Transverse colon (tissue), 4 donors: ENCODE results near the gene POC1A. TPM values are rescaled to one million over a fixed set of nuclear protein-coding genes. Genes with fewer than 3 reads are reported as not detected.

Experiments used
- DNase-seq: peaks from one replicate; pipeline ENCODE4 v3.0.0-alpha.2; 2019
- H3K27ac ChIP-seq, 4 donors: fragments of 200-600 bp; sonication (generic); 2 replicates each; pipeline ENCODE4 v1.5.1; 2016 to 2018; ENCODE audit warnings: inconsistent platforms in 4 of 4
- H3K27me3 ChIP-seq: fragments of 200-600 bp; sonication (generic); 2 replicates; pipeline ENCODE4 v1.5.1; 2017; ENCODE audit warnings: inconsistent platforms
- H3K36me3 ChIP-seq, 4 donors: fragments of 200-600 bp; sonication (generic); 2 replicates each; pipeline ENCODE4 v1.5.1; 2017 to 2019; ENCODE audit warnings: inconsistent platforms in 4 of 4
- H3K4me1 ChIP-seq, 4 donors: fragments of 200-600 bp; sonication (generic); 2 replicates each; pipeline ENCODE4 v1.5.1; 2017 to 2020; ENCODE audit warnings: inconsistent platforms in 4 of 4
- H3K4me3 ChIP-seq, 4 donors: fragments of 200-600 bp; sonication (generic); 1 replicate in 1 of 4; 2 replicates in 3 of 4; pipeline versions ENCODE4 v1.5.1 to v1.6.1; 2017 to 2019; ENCODE audit warnings: inconsistent platforms in 4 of 4
- H3K9me3 ChIP-seq, 2 donors: fragments of 200-600 bp; sonication (generic); 2 replicates each; pipeline ENCODE4 v1.5.1; 2017 to 2019; ENCODE audit warnings: inconsistent platforms in 2 of 2
- EP300 ChIP-seq: sonication (generic); formaldehyde crosslinking; IDR thresholded peaks from one replicate; pipeline ENCODE4 v1.6.1; 2017; ENCODE audit warnings: antibody characterized with exemption, low read depth
- POLR2A ChIP-seq: fragments of 450-650 bp; IDR thresholded peaks from one replicate; pipeline ENCODE4 v1.6.1; 2016; ENCODE audit warnings: antibody characterized with exemption, mild to moderate bottlenecking, moderate library complexity
- POLR2AphosphoS5 ChIP-seq, 3 donors: sonication (generic); formaldehyde crosslinking; IDR thresholded peaks; one replicate each; pipeline ENCODE4 v1.6.1; 2016; ENCODE audit warnings: antibody characterized with exemption in 3 of 3
- WGBS, 2 donors: methylation state at CpG; one replicate each; pipeline ENCODE4 v1.1.5; 2018; ENCODE audit warnings: low coverage in 1 of 2; 5-methylcytosine and 5-hydroxymethylcytosine counted together
- in situ Hi-C, 4 donors: fragments of 200-750 bp; cut with MboI; loops; one replicate each; pipeline versions ENCODE4 v1.15.0 to v1.15.1; 2017; ENCODE audit warnings: low sequenced_read_pairs in 3 of 4, low pct_ligation_motif_present in 1 of 4, low pct_unique_long_range_greater_than_20kb in 1 of 4
- intact Hi-C: fragments of 100-400 bp; cut with DNase I; formaldehyde crosslinking; loops from one replicate; pipeline ENCODE4 v1.15.1; 2023; ENCODE audit warnings: low total_unique reads
- total RNA-seq, 4 donors: library from RNA; depleted of rRNA; stranded (reverse); fragments of >200 nt; gene quantifications; one replicate each; pipeline ENCODE4 v1.1.0, GENCODE V29; 2016
- TF ChIP-seq, protein P1 (sequence below), 5 experiments: fragments of 200-600 bp in 3 of 5; fragments of 450-650 bp in 2 of 5; sonication (generic) in 3 of 5; IDR thresholded peaks; 1 replicate in 2 of 5; 2 replicates in 3 of 5; pipeline ENCODE4 v1.5.1; 2016 to 2017; ENCODE audit warnings: antibody characterized with exemption in 5 of 5, inconsistent platforms in 3 of 5, mild to moderate bottlenecking in 2 of 5, moderate library complexity in 1 of 5

POC1A gene
- total RNA-seq, 4 donors from 2014 or later, result 0.80 to 3.1 (median 2.2) TPM; not detected in 1

DNA sequence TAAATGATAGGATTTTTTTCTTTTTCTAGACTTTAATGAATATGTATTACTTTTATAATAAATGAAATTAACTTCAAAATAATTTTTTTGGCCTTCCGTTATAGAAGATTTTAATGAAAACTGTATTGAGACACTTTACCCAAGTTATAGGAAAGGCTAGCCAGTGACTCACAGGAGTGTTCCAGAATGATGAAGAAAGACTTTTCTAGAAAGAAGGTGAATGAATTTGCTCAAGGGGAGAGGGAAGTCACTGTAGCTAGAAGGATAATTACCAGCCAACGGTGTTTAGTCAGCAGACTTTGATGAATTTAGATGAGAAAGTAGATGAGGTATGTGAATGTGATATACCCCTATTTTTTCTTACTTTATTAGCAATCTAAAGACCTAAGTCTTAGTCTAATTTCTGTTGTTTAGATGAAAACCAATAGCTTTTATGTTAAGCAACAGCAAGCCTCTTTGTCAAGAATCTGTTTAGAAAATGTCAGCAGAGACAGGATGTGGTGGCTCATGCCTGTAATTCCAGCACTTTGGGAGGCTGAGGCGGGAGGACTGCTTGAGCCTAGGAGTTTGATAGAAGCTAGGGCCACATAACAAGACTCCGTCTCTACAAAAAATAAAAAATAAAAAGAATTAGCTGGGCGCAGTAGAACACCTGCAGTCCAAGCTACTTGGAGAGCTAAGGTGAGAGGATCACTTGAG lies 46.9 kb upstream of the POC1A start:
- TF ChIP-seq EP300 (no peak), POLR2AphosphoS5 (IDR thresholded peaks at IDR 0.05) (no peak), POLR2A (no peak)
- TF ChIP-seq, protein P1, sequence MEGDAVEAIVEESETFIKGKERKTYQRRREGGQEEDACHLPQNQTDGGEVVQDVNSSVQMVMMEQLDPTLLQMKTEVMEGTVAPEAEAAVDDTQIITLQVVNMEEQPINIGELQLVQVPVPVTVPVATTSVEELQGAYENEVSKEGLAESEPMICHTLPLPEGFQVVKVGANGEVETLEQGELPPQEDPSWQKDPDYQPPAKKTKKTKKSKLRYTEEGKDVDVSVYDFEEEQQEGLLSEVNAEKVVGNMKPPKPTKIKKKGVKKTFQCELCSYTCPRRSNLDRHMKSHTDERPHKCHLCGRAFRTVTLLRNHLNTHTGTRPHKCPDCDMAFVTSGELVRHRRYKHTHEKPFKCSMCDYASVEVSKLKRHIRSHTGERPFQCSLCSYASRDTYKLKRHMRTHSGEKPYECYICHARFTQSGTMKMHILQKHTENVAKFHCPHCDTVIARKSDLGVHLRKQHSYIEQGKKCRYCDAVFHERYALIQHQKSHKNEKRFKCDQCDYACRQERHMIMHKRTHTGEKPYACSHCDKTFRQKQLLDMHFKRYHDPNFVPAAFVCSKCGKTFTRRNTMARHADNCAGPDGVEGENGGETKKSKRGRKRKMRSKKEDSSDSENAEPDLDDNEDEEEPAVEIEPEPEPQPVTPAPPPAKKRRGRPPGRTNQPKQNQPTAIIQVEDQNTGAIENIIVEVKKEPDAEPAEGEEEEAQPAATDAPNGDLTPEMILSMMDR (IDR thresholded peaks at IDR 0.05), result no peak
- Histone ChIP-seq H3K9me3 (no peaks in the 10 kb centered on the region), H3K27me3 (no peaks in the 10 kb centered on the region), H3K4me1 (peaks cover 20 to 67% (median 35%) of the 10 kb centered on the region in 4 donors), H3K36me3 (peaks cover 0 to 42% (median 15%) of the 10 kb centered on the region in 4 donors), H3K4me3 (no peak overlapping the region), H3K27ac (no peak overlapping the region)
- WGBS, 2 donors, result 80 to 92% methylated on average over 3 to 5 of the region's 5 CpGs
- intact Hi-C loops, result no loop called here
- in situ Hi-C loops, result no loop called here
- no peak for DNase-seq

DNA sequence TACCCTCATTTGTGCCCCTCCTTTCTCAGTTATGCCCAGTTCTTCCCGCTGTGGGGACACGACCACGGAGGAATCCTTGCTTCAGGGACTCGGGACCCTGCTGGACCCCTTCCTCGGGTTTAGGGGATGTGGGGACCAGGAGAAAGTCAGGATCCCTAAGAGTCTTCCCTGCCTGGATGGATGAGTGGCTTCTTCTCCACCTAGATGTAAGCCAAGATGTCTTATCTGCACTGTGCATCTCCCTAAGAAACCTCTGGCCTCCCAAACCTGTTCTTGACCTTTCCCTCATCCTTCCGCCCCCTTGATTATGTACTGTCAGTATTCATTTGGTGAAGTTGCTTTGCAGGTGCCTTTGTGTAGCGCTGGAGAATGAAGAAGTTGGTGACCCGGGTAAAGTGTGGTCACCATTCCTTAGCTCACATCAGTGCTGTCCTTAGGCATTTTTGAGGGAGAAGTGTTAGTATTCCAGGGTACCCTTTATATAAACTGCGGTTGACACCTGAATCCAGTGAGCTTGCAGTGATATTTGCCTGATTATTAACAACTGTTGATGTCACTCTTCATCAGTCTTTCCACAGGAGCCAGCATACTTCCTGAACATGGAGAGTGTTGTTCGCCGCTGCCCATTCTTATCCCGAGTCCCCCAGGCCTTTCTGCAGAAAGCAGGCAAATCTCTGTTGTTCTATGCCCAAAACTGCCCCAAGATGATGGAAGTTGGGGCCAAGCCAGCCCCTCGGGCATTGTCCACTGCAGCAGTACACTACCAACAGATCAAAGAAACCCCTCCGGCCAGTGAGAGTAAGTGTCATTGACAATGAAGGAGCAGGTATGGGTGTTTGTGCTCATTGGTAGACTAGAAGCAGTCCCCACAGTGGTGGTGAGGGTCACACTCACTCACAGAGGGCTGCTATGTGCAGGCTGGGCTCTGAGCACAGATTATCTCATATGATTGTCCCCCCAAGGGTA lies 44.7 kb upstream of the POC1A start:
- Histone ChIP-seq H3K27me3 (no peaks in the 10 kb centered on the region), H3K4me1 (peaks cover 20 to 88% (median 34%) of the 10 kb centered on the region in 4 donors), H3K9me3 (no peaks in the 10 kb centered on the region), H3K36me3 (peaks cover 0 to 20% (median 7%) of the 10 kb centered on the region in 4 donors), H3K27ac (peak overlapping the region; percentile 87 to 93 (median 89)), H3K4me3 (peak overlapping the region; percentile 65 to 99 (median 80))
- WGBS, 2 donors, result 39 to 85% methylated on average over 4 to 14 of the region's 14 CpGs
- no peak for DNase-seq
- in situ Hi-C loops (no loop called here), intact Hi-C loops (no loop called here)
- no peak for TF ChIP-seq EP300
- no peak for TF ChIP-seq POLR2A
- TF ChIP-seq POLR2AphosphoS5 (IDR thresholded peaks at IDR 0.05), result no peak
- TF ChIP-seq, protein P1 (IDR thresholded peaks at IDR 0.05), result no peak

DNA sequence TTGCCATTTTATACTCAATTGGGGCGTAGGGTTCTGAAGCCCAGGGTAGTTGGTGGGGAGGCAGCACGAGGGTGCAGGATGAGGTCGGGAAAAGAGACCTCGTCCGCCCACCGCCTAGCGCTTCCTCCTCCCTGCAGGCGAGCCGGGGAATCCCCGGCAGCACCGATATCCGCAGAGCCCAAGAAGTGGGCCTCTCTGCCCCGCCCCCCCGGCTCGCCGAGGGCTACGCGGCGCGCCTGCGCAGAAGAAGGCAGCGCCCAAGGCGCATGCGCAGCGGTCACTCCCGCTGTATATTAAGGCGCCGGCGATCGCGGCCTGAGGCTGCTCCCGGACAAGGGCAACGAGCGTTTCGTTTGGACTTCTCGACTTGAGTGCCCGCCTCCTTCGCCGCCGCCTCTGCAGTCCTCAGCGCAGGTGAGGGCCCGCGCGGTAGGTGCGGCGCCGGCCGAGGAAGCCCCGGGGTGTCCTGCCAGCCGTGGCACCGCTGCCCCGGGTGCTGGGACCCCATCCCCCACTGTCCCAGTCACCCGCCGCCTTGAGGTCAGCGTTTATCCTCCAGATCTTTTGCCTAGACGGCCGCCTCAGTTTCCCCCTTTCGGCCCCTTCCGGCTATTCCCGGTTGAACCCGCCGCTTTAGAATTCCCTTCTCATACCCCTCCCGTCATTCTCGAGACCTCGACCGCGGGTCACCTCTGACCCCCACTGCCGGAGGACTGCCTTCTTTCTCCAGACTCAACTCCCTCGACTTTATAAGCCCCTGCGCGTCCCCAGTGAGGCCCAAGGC lies 43.8 kb upstream of the POC1A start, which contains the start of gene ALAS1:
TSS of gene ALAS1 (plus strand) at position 319 of the 784 bp plus-strand sequence. CDS start 1,082 bp downstream, outside the sequence.
- Histone ChIP-seq H3K27ac (peak within 1 kb of the TSS; percentile 87 to 93 (median 89)), H3K9me3 (no peaks in the 10 kb centered on the region), H3K4me3 (peak within 1 kb of the TSS; percentile 65 to 99 (median 80)), H3K36me3 (peaks cover 0 to 11% (median 4%) of the 10 kb centered on the region in 4 donors), H3K27me3 (no peaks in the 10 kb centered on the region), H3K4me1 (peaks cover 20 to 82% (median 33%) of the 10 kb centered on the region in 4 donors)
- WGBS, 2 donors, result 0% methylated on average over 9 to 53 of the region's 71 CpGs
- TF ChIP-seq POLR2AphosphoS5 (IDR thresholded peaks at IDR 0.05) (peak; percentile 95 to 99 (median 98)), POLR2A (peak; percentile 97), EP300 (peak; percentile 5)
- TF ChIP-seq, protein P1 (IDR thresholded peaks at IDR 0.05), result peak in 3 of 5 experiments; percentile 15 to 59 (median 37)
- in situ Hi-C loops, result no loop called here
- peak; percentile 96 for DNase-seq
- intact Hi-C loops, result no loop called here
